ENCODE results near the gene FRMD3.
"Not testable (repeated sequence)": the region's sequence is repeated elsewhere in the genome, so short reads cannot be mapped to it uniquely, and the experiment has no call there.

The FRMD3 gene

GRCh38 chr9:83521411-83521810, 16.8 kb downstream of the FRMD3 start:
- DNase-seq (ENCODE audit: low read depth), result no peak

- no peak for DNase-seq (ENCODE audit: low read depth)
Observed at GRCh38 chr9:83521011-83521410, 17.2 kb downstream of the FRMD3 start.

- DNase-seq (ENCODE audit: low read depth), result no peak
Observed at GRCh38 chr9:83520292-83520691, 17.9 kb downstream of the FRMD3 start.

- not testable (repeated sequence) for DNase-seq (ENCODE audit: low read depth)
Observed at GRCh38 chr9:83517980-83518379, 20.2 kb downstream of the FRMD3 start.

- DNase-seq (ENCODE audit: low read depth), result no peak
Observed at GRCh38 chr9:83514767-83515166, 23.4 kb downstream of the FRMD3 start.

- no peak for DNase-seq (ENCODE audit: low read depth)
Observed at GRCh38 chr9:83512621-83513020, 25.6 kb downstream of the FRMD3 start.

- no peak for DNase-seq (ENCODE audit: low read depth)
Observed at GRCh38 chr9:83511051-83511450, 27.1 kb downstream of the FRMD3 start.

GRCh38 chr9:83509402-83509801, 28.8 kb downstream of the FRMD3 start:
- DNase-seq (ENCODE audit: low read depth), result no peak

- DNase-seq (ENCODE audit: low read depth), result no peak
Observed at GRCh38 chr9:83508067-83508466, 30.1 kb downstream of the FRMD3 start.

GRCh38 chr9:83505282-83505681, 32.9 kb downstream of the FRMD3 start:
- DNase-seq (ENCODE audit: low read depth), result no peak

- no peak for DNase-seq (ENCODE audit: low read depth)
Observed at GRCh38 chr9:83503866-83504265, 34.3 kb downstream of the FRMD3 start.

GRCh38 chr9:83501565-83501964, 36.6 kb downstream of the FRMD3 start:
- no peak for DNase-seq (ENCODE audit: low read depth)

GRCh38 chr9:83497441-83497840, 40.8 kb downstream of the FRMD3 start:
- DNase-seq (ENCODE audit: low read depth), result no peak

GRCh38 chr9:83491995-83492394, 46.2 kb downstream of the FRMD3 start:
- no peak for DNase-seq (ENCODE audit: low read depth)

- no peak for DNase-seq (ENCODE audit: low read depth)
Observed at GRCh38 chr9:83491413-83491812, 46.8 kb downstream of the FRMD3 start.

- DNase-seq (ENCODE audit: low read depth), result no peak
Observed at GRCh38 chr9:83489961-83490360, 48.2 kb downstream of the FRMD3 start.

- no peak for DNase-seq (ENCODE audit: low read depth)
Observed at GRCh38 chr9:83484990-83485389, 53.2 kb downstream of the FRMD3 start.

- DNase-seq (ENCODE audit: low read depth), result no peak
Observed at GRCh38 chr9:83483223-83483622, 55.0 kb downstream of the FRMD3 start.

- DNase-seq (ENCODE audit: low read depth), result no peak
Observed at GRCh38 chr9:83479765-83480164, 58.4 kb downstream of the FRMD3 start.

GRCh38 chr9:83477571-83477970, 60.6 kb downstream of the FRMD3 start:
- DNase-seq (ENCODE audit: low read depth), result no peak

GRCh38 chr9:83477120-83477519, 61.1 kb downstream of the FRMD3 start:
- no peak for DNase-seq (ENCODE audit: low read depth)

- no peak for DNase-seq (ENCODE audit: low read depth)
Observed at GRCh38 chr9:83476513-83476912, 61.7 kb downstream of the FRMD3 start.

GRCh38 chr9:83475741-83476140, 62.5 kb downstream of the FRMD3 start:
- DNase-seq (ENCODE audit: low read depth), result no peak

GRCh38 chr9:83474631-83475030, 63.6 kb downstream of the FRMD3 start:
- no peak for DNase-seq (ENCODE audit: low read depth)

- no peak for DNase-seq (ENCODE audit: low read depth)
Observed at GRCh38 chr9:83473488-83473971, 64.7 kb downstream of the FRMD3 start.

All from T-helper 22 cell (primary cell).